Muscle layer of duodenum (tissue), 2 donors: ENCODE data around the gene SYNJ1.
"Not testable (repeated sequence)": the region's sequence is repeated elsewhere in the genome, so short reads cannot be mapped to it uniquely, and the experiment has no call there.

Source experiments
- H3K27ac ChIP-seq: one replicate; pipeline ENCODE4 v1.7.0; 2013; ENCODE audit warnings: mild to moderate bottlenecking, low read length
- H3K27me3 ChIP-seq: one replicate; pipeline ENCODE4 v1.7.0; 2013; ENCODE audit warnings: low read depth, mild to moderate bottlenecking, control low read depth, low read length
- H3K36me3 ChIP-seq, 2 donors: one replicate each; pipeline ENCODE4 v1.7.0; 2013; ENCODE audit warnings: low read length in 2 of 2, control low read depth in 1 of 2, mild to moderate bottlenecking in 1 of 2; ENCODE audit not compliant: insufficient read depth in 2 of 2, control insufficient read depth in 1 of 2
- H3K4me1 ChIP-seq, 2 donors: one replicate each; pipeline ENCODE4 v1.7.0; 2013; ENCODE audit warnings: low read length in 2 of 2, mild to moderate bottlenecking in 2 of 2, control low read depth in 1 of 2, moderate library complexity in 1 of 2; ENCODE audit not compliant: insufficient read depth in 2 of 2, control insufficient read depth in 1 of 2
- H3K4me3 ChIP-seq, 2 donors: one replicate each; pipeline ENCODE4 v1.7.0; 2013; ENCODE audit warnings: low read length in 2 of 2, low read depth in 1 of 2, mild to moderate bottlenecking in 1 of 2
- H3K9me3 ChIP-seq, 2 donors: one replicate each; pipeline ENCODE4 v1.7.0; 2013; ENCODE audit warnings: low read length in 2 of 2, control low read depth in 1 of 2, mild to moderate bottlenecking in 1 of 2; ENCODE audit not compliant: control insufficient read depth in 1 of 2
- donor health status: healthy.

The SYNJ1 gene

DNA sequence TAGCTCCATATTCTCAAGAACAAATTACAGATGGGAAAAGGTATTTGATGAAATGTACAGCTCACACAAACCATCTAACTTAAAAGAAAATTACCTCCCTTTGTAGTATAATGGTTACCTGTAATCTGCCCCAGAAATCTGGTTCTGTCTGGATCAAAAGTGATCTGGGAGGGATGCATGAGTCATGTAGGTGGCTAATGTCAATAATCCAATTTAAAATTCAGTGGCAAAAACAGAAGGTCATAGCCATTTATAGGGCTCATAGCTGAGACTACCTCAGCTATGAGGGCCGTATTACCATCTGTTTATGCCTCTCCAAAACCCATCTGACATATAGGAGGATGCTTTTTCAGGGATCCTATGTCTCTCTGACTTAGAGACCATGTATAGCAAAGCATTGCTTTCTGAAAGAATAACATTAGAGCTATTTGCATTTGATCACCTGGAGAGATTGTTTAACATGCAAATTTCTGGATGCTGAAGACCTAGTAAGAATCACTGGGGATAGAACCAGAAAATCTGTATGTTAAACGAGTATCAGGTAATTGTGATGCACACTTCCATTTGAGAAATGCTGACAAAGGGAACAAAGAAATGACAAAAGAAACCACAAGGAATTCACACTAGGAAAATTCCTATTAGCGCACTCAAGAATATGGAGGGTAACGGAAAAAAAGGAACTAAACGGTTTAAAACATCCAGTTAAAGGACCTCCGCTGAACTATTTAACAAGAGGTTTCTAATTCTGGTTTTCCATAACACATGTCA lies 26.2 kb upstream of the SYNJ1 start:
- Histone ChIP-seq H3K27ac (no peak overlapping the region), H3K27me3 (no peaks in the 10 kb centered on the region), H3K4me1 (no peaks in the 10 kb centered on the region), H3K4me3 (no peak overlapping the region), H3K9me3 (no peaks in the 10 kb centered on the region), H3K36me3 (peaks cover 57 to 78% of the 10 kb centered on the region in 2 donors)

GRCh38 chr21:32750405-32750804 lies 22.6 kb upstream of the SYNJ1 start:
- Histone ChIP-seq H3K4me3 (no peak overlapping the region), H3K4me1 (no peaks in the 10 kb centered on the region), H3K27ac (no peak overlapping the region), H3K27me3 (no peaks in the 10 kb centered on the region), H3K9me3 (no peaks in the 10 kb centered on the region), H3K36me3 (peaks cover 54 to 81% of the 10 kb centered on the region in 2 donors)

DNA sequence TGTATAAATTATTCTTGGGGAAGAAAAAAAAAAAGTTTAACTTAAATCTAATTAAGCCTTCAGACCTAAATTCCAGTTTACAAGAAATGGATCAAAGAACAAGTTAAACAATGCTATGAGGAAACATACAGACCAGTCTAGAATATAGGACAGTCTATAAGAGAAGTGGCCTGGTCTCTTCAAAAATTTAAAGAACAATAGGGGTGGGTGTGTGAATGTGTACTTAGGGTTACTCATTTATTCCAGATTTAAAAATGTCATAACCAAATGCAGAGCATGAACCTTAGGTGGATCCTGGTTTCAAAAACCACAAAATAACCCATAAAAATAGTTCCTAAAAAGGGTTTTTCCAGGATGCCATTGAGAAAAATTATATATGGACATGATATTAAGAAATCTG lies 21.8 kb upstream of the SYNJ1 start:
- no peaks in the 10 kb centered on the region for H3K4me1 ChIP-seq
- H3K9me3 ChIP-seq: no peaks in the 10 kb centered on the region
- no peak overlapping the region for H3K27ac ChIP-seq
- no peak overlapping the region for H3K4me3 ChIP-seq
- H3K27me3 ChIP-seq: no peaks in the 10 kb centered on the region
- peaks cover 53 to 79% of the 10 kb centered on the region in 2 donors for H3K36me3 ChIP-seq

- H3K4me1 ChIP-seq: no peaks in the 10 kb centered on the region
- H3K9me3 ChIP-seq: no peaks in the 10 kb centered on the region
- H3K27ac ChIP-seq: no peak overlapping the region
- peaks cover 52 to 78% of the 10 kb centered on the region in 2 donors for H3K36me3 ChIP-seq
- H3K27me3 ChIP-seq: no peaks in the 10 kb centered on the region
- H3K4me3 ChIP-seq: no peak overlapping the region
Measured at GRCh38 chr21:32748529-32748928, 20.7 kb upstream of the SYNJ1 start.

- Histone ChIP-seq H3K27ac (no peak overlapping the region), H3K4me1 (no peaks in the 10 kb centered on the region), H3K36me3 (peaks cover 62 to 87% of the 10 kb centered on the region in 2 donors), H3K4me3 (no peak overlapping the region), H3K9me3 (no peaks in the 10 kb centered on the region), H3K27me3 (no peaks in the 10 kb centered on the region)
Measured at GRCh38 chr21:32747396-32747795, 19.6 kb upstream of the SYNJ1 start.

GRCh38 chr21:32746711-32747110 lies 18.9 kb upstream of the SYNJ1 start:
- not testable (repeated sequence) for H3K27me3 ChIP-seq, H3K4me3 ChIP-seq, H3K9me3 ChIP-seq, H3K27ac ChIP-seq, H3K4me1 ChIP-seq
- H3K36me3 ChIP-seq: peaks cover 69 to 87% of the 10 kb centered on the region in 2 donors

- no peaks in the 10 kb centered on the region for H3K27me3 ChIP-seq
- no peak overlapping the region for H3K27ac ChIP-seq
- H3K4me3 ChIP-seq: no peak overlapping the region
- H3K4me1 ChIP-seq: no peaks in the 10 kb centered on the region
- peaks cover 53 to 80% of the 10 kb centered on the region in 2 donors for H3K36me3 ChIP-seq
- no peaks in the 10 kb centered on the region for H3K9me3 ChIP-seq
Measured at GRCh38 chr21:32742396-32742795, 14.6 kb upstream of the SYNJ1 start.

DNA sequence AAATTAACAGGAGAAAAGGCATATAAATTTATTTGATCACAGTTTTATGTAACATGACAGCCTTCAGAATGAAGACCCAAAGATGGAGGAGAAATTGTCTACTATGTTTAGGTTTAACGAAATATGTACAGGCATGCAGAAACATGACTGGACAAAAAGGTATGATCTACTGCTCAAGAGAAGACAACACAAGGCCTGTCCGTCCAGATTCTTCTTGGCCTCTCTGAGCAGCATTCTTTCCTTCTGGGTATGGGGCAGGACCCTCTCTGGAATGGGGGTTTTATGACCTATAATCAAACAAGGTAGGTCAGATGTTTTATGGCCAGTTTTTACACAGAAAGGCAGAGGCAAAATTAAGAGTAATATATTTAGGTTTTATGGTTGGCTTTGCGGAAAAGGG lies 13.5 kb upstream of the SYNJ1 start:
- Histone ChIP-seq H3K4me3 (no peak overlapping the region), H3K27ac (no peak overlapping the region), H3K4me1 (no peaks in the 10 kb centered on the region), H3K9me3 (no peaks in the 10 kb centered on the region), H3K36me3 (peaks cover 49 to 82% of the 10 kb centered on the region in 2 donors), H3K27me3 (no peaks in the 10 kb centered on the region)

GRCh38 chr21:32739946-32740345 lies 12.1 kb upstream of the SYNJ1 start:
- Histone ChIP-seq H3K4me3 (no peak overlapping the region), H3K9me3 (no peaks in the 10 kb centered on the region), H3K36me3 (peaks cover 51 to 84% of the 10 kb centered on the region in 2 donors), H3K4me1 (no peaks in the 10 kb centered on the region), H3K27ac (no peak overlapping the region), H3K27me3 (no peaks in the 10 kb centered on the region)

DNA sequence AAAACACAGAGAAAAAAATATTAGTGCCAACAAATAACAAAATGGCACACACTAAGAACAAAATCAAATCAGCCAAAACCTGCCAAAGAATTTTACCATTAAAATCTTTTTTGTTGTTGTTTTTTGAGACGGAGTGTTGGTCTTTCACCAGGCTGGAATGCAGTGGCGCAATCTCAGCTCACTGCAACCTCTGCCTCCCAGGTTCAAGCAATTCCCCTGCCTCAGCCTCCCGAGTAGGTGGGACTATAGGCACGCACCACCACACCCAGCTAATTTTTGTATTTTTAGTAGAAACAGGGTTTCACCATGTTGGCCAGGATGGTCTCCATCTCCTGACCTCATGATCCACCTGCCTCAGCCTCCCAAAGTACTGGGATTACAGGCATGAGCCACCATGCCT lies 8.3 kb upstream of the SYNJ1 start:
- H3K9me3 ChIP-seq, H3K27me3 ChIP-seq, H3K4me3 ChIP-seq, H3K27ac ChIP-seq, H3K4me1 ChIP-seq: not testable (repeated sequence)
- peaks cover 25 to 68% of the 10 kb centered on the region in 2 donors for H3K36me3 ChIP-seq

GRCh38 chr21:32735524-32735923 lies 7.7 kb upstream of the SYNJ1 start:
- H3K9me3 ChIP-seq: no peaks in the 10 kb centered on the region
- no peak overlapping the region for H3K27ac ChIP-seq
- no peaks in the 10 kb centered on the region for H3K4me1 ChIP-seq
- peaks cover 22 to 64% of the 10 kb centered on the region in 2 donors for H3K36me3 ChIP-seq
- H3K4me3 ChIP-seq: no peak overlapping the region
- H3K27me3 ChIP-seq: no peaks in the 10 kb centered on the region
